NCI-H1048 (cell line): ENCODE data around the gene IGSF3.
"Not testable (repeated sequence)": the region's sequence is repeated elsewhere in the genome, so short reads cannot be mapped to it uniquely, and the experiment has no call there.

ENCODE experiments used
- DNase-seq: peaks from one replicate; lab custom pipeline; 2025; lab: John Stamatoyannopoulos, UW

The IGSF3 gene

GRCh38 chr1:116574581-116575291 is 92.8 kb downstream of the IGSF3 start:
- DNase-seq, result no peak

- no peak for DNase-seq
Measured at GRCh38 chr1:116573431-116574095, 94.0 kb downstream of the IGSF3 start.

- DNase-seq, result no peak
Measured at GRCh38 chr1:116572771-116573430, 94.6 kb downstream of the IGSF3 start.

GRCh38 chr1:116572099-116572498 is 95.4 kb downstream of the IGSF3 start:
- DNase-seq, result no peak

- DNase-seq, result no peak
Measured at GRCh38 chr1:116571215-116571919, 96.2 kb downstream of the IGSF3 start.

- peak; percentile 53 for DNase-seq
Measured at GRCh38 chr1:116570358-116571214, 96.9 kb downstream of the IGSF3 start, which contains the start of gene CD58. Gene CD58, minus strand, starts transcription at chr1:116571026. Its CDS starts 54 bp downstream, at chr1:116570972.

GRCh38 chr1:116569776-116570357 is 97.7 kb downstream of the IGSF3 start:
- DNase-seq, result no peak

GRCh38 chr1:116569381-116569670 is 98.2 kb downstream of the IGSF3 start:
- DNase-seq, result no peak

GRCh38 chr1:116568662-116569380 is 98.7 kb downstream of the IGSF3 start:
- DNase-seq, result no peak

GRCh38 chr1:116567790-116568661 is 99.5 kb downstream of the IGSF3 start:
- DNase-seq, result no peak

GRCh38 chr1:116565222-116565621 is 102.3 kb downstream of the IGSF3 start:
- no peak for DNase-seq

GRCh38 chr1:116564426-116564825 is 103.1 kb downstream of the IGSF3 start:
- no peak for DNase-seq

- not testable (repeated sequence) for DNase-seq
Measured at GRCh38 chr1:116562465-116562864, 105.1 kb downstream of the IGSF3 start.

GRCh38 chr1:116561563-116561962 is 106.0 kb downstream of the IGSF3 start:
- DNase-seq, result no peak

- DNase-seq, result no peak
Measured at GRCh38 chr1:116560704-116561490, 106.6 kb downstream of the IGSF3 start.

- DNase-seq, result no peak
Measured at GRCh38 chr1:116559304-116559761, 108.2 kb downstream of the IGSF3 start.

GRCh38 chr1:116558571-116558970 is 109.0 kb downstream of the IGSF3 start:
- DNase-seq, result no peak

- DNase-seq, result no peak
Measured at GRCh38 chr1:116558140-116558549, 109.4 kb downstream of the IGSF3 start.
